Measurements from ENCODE around the gene MOGAT3. TPM values are rescaled to one million over a fixed set of nuclear protein-coding genes. Genes with fewer than 3 reads are reported as not detected.
"Not testable (repeated sequence)": the region's sequence is repeated elsewhere in the genome, so short reads cannot be mapped to it uniquely, and the experiment has no call there.

MOGAT3 gene
- total RNA-seq, 1 donor from 2014 or later: not detected

DNA sequence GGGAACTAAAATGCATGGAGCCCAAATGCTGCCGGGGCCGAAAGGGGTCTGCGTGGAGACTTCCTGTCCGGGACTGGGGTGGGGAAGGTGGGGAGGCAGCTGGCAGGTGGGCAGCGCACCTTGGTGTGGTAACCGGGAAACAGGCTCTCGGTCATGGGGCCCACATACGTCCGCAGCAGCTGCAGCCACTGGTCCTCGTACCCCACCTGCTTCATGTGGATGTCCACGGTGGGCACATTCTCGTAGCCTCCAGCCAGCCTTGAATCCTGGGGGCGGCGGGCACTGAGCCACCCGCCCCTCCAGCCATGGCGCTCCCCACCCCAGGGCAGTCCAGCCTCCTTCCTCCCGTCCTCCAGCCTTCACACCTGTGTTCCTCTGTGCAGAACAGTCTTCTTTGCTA, 6.6 kb upstream of the MOGAT3 start:
- Histone ChIP-seq H3K4me1 (peaks cover under 1% of the 10 kb centered on the region), H3K4me3 (no peak overlapping the region), H3K27ac (replicated peaks) (no peak overlapping the region), H3K9me3 (replicated peaks) (no peaks in the 10 kb centered on the region), H3K36me3 (peaks cover 58% of the 10 kb centered on the region), H3K27me3 (ENCODE audit: low read depth) (peaks cover 17% of the 10 kb centered on the region)
- intact Hi-C loops (cut with micrococcal nuclease): no loop called here
- TF ChIP-seq, protein P1, sequence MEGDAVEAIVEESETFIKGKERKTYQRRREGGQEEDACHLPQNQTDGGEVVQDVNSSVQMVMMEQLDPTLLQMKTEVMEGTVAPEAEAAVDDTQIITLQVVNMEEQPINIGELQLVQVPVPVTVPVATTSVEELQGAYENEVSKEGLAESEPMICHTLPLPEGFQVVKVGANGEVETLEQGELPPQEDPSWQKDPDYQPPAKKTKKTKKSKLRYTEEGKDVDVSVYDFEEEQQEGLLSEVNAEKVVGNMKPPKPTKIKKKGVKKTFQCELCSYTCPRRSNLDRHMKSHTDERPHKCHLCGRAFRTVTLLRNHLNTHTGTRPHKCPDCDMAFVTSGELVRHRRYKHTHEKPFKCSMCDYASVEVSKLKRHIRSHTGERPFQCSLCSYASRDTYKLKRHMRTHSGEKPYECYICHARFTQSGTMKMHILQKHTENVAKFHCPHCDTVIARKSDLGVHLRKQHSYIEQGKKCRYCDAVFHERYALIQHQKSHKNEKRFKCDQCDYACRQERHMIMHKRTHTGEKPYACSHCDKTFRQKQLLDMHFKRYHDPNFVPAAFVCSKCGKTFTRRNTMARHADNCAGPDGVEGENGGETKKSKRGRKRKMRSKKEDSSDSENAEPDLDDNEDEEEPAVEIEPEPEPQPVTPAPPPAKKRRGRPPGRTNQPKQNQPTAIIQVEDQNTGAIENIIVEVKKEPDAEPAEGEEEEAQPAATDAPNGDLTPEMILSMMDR (IDR thresholded peaks at IDR 0.05; ENCODE audit: borderline replicate concordance): no peak
- DNase-seq: no peak

DNA sequence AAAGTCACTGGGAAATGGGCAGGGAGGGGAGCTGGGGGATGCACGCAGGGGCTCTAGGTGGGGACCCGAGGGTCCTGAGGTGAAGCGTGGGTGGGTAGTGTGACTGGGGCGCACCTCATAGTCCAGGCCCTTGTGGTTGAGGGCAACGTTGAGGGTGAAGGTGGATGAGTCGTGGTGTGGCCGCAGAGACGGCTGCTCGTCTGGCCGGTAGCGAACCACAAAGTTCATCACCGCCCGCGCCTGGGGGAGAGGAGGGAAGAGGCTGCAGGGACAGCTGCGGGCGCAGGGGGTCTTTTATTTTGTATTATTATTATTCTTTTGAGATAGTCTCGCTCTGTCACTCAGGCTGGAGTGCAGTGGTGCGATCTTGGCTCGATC, 5.8 kb upstream of the MOGAT3 start:
- peaks cover 25% of the 10 kb centered on the region for H3K27me3 ChIP-seq (ENCODE audit: low read depth)
- H3K27ac ChIP-seq (replicated peaks): no peak overlapping the region
- TF ChIP-seq, protein P1 (IDR thresholded peaks at IDR 0.05; ENCODE audit: borderline replicate concordance): no peak
- intact Hi-C loops (cut with micrococcal nuclease): no loop called here
- peaks cover 8% of the 10 kb centered on the region for H3K4me1 ChIP-seq
- H3K4me3 ChIP-seq: no peak overlapping the region
- no peak for DNase-seq
- peaks cover 51% of the 10 kb centered on the region for H3K36me3 ChIP-seq
- no peaks in the 10 kb centered on the region for H3K9me3 ChIP-seq (replicated peaks)

DNA sequence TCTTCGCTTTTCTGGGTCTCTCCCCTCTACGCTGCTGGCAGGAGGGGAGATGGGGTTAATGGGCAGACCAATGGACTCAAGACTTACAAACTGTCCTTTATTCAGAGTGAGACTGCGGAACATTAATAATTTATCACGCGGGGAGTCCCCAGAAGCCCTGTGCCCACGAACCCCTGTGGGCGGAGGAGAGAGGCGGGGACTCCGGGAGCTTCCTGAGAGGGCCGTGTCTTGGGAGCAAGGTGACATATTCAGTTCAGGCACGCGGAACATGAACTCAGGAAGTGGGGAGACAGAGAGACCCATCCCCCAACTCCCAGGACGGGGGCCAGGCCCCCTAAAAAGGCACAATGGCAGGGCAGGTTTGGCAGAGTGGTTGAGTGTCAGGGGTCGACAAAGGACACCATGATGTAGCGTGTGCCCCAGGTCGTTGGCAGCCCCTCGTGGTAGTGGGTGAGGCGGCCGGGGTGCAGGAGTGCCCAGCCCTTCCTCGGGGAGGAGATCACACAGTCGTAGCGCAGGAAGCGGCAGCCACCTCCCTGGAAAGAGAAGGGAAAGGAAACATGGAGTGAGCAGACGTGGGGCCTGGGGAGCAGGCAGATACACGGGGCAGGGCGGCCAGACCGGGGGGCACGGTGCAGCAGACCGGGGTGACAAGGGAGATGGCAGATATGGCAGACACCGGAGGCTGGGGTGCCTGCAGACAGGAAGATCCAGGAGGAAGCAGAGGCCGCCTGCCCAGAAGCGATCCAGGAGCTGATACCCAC, 5.2 kb upstream of the MOGAT3 start:
- Histone ChIP-seq H3K4me3 (no peak overlapping the region), H3K36me3 (peaks cover 46% of the 10 kb centered on the region)
- intact Hi-C loops (cut with micrococcal nuclease): no loop called here

DNA sequence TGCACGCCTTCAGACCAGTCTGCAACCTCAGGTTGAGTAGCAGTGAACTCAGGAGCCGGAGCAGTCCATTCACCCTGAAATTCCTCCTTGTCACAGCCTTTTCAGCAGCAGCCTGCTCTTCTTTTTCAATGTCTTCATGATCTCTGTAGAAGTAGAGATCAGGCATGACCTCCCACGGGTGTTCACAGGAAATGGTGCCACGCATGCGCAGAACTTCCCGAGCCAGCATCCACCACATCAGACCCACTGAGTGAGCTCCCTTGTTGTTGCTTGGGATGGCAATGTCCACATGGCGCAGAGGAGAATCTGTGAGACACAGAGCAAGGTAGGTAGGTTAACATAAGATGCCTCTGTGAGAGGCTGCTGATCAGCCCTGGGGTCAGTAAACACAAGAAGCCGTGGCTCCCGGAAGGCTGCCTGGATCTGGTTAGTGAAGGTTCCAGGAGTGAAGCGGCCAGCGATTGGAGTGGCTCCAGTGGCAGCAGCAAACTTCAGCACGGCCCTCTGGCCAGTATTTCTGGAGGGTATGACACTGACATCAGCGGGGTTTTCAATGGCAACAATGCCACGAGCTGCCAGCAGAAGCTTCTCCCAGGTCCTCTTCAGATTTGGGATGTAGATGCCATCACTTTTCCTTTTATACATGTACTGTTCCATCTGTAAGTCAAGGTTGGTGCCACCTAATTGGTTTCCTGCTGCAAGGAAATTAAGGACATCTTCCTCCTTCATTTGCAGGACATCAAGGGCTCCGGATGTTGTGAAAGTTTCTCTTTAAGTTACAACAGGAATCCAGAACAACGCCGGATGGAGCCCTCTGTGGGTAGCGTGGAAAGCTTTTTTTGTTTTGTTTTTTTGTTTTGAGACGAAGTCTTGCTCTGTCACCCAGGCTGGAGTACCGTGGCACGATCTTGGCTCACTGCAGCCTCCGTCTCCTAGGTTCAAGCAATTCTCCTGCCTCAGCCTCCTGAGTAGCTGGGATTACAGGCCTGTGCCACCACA, 3.2 kb upstream of the MOGAT3 start:
- peaks cover 25% of the 10 kb centered on the region for H3K36me3 ChIP-seq
- H3K4me3 ChIP-seq; intact Hi-C loops (cut with micrococcal nuclease); H3K27ac ChIP-seq (replicated peaks); H3K4me1 ChIP-seq; DNase-seq; H3K9me3 ChIP-seq (replicated peaks): not testable (repeated sequence)
- H3K27me3 ChIP-seq (ENCODE audit: low read depth): peaks cover 52% of the 10 kb centered on the region

More for the DNA sequence above, 5.2 kb upstream of the MOGAT3 start:
- H3K9me3 ChIP-seq (replicated peaks): no peaks in the 10 kb centered on the region
- DNase-seq: no peak
- TF ChIP-seq, protein P1 (IDR thresholded peaks at IDR 0.05; ENCODE audit: borderline replicate concordance): no peak
- no peak overlapping the region for H3K27ac ChIP-seq (replicated peaks)
- peaks cover 31% of the 10 kb centered on the region for H3K27me3 ChIP-seq (ENCODE audit: low read depth)
- peaks cover 10% of the 10 kb centered on the region for H3K4me1 ChIP-seq

DNA sequence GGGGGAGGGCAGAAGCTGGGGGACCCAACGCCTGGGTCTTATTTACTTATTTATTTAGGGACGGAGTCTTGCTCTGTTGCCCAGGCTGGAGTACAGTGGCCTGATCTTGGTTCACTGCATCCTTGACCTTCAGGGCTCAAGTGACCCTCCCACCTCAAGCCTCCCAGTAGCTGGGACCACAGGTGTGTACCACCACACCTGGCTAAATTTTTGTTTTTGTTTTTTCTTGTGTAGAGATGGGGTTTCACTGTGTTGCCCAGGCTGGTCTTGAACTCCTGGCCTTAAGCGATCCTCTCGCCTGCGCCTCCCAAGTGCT, 1.7 kb upstream of the MOGAT3 start:
- intact Hi-C loops (cut with micrococcal nuclease): no loop called here
- peaks cover 12% of the 10 kb centered on the region for H3K36me3 ChIP-seq
- TF ChIP-seq, protein P1 (IDR thresholded peaks at IDR 0.05; ENCODE audit: borderline replicate concordance): no peak
- H3K4me3 ChIP-seq: no peak overlapping the region
- peaks cover 10% of the 10 kb centered on the region for H3K4me1 ChIP-seq
- H3K27me3 ChIP-seq (ENCODE audit: low read depth): peaks cover 66% of the 10 kb centered on the region
- H3K27ac ChIP-seq (replicated peaks): no peak overlapping the region
- no peak for DNase-seq
- H3K9me3 ChIP-seq (replicated peaks): no peaks in the 10 kb centered on the region

All from left ventricle myocardium inferior (tissue), 1 donor.